ENCODE measurements around the gene CGREF1. TPM values are rescaled to one million over a fixed set of nuclear protein-coding genes. Genes with fewer than 3 reads are reported as not detected.
"Not testable (repeated sequence)": the region's sequence is repeated elsewhere in the genome, so short reads cannot be mapped to it uniquely, and the experiment has no call there.

The CGREF1 gene
- total RNA-seq, 1 experiment from 2014 or later: 0.37 TPM

GRCh38 chr2:27110603-27111352 is 8.2 kb downstream of the CGREF1 start:
- H3K79me2 ChIP-seq (ENCODE audit: low read depth); H3K27ac ChIP-seq; H3K9me2 ChIP-seq (ENCODE audit: insufficient read depth); H3F3A ChIP-seq (ENCODE audit: insufficient read depth, low read depth); H3K36me3 ChIP-seq (ENCODE audit: low read depth); H3K4me2 ChIP-seq; H2AFZ ChIP-seq; H3K9me3 ChIP-seq (ENCODE audit: insufficient read depth, low read depth); CTCF ChIA-PET; H3K4me3 ChIP-seq; BruUV-seq (replicated peaks); H3K4me1 ChIP-seq (replicated peaks; ENCODE audit: insufficient read depth); H4K20me1 ChIP-seq (ENCODE audit: insufficient read depth); H3K27me3 ChIP-seq (ENCODE audit: insufficient read depth, low read depth); intact Hi-C loops (cut with micrococcal nuclease; ENCODE audit: unreplicated experiment); DNase-seq: not testable (repeated sequence)
- POLR2A ChIA-PET (ENCODE audit: unreplicated experiment): interaction anchor here (0.7 kb wide), 1 partner anchor 14 kb away, joined by 3 read pairs; no protein-coding TSS in a partner anchor

DNA sequence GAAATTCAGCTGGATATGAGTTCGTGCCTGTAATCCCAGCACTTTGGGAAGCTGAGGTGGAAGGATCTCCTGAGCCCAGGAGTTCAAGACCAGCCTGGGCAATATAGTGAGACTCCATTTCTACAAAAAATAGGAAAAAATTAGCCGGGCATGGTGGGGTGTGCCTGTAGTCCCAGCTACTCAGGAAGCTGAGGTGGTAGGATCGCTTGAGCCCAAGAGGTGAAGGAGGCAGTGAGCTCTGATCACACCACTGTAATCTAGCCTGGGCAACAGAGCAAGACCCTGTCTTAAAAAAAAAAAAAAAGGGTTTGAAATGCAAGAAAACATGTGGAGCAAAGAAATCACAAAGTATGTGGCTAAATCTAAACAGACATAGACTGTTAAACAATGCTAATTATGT is 9.8 kb downstream of the CGREF1 start:
- Histone ChIP-seq H3K27me3 (ENCODE audit: insufficient read depth, low read depth) (no peaks in the 10 kb centered on the region), H4K20me1 (ENCODE audit: insufficient read depth) (no peaks in the 10 kb centered on the region), H2AFZ (no peak overlapping the region), H3K4me3 (no peak overlapping the region), H3K36me3 (ENCODE audit: low read depth) (no peaks in the 10 kb centered on the region), H3K9me3 (ENCODE audit: insufficient read depth, low read depth) (no peaks in the 10 kb centered on the region), H3F3A (ENCODE audit: insufficient read depth, low read depth) (no peaks in the 10 kb centered on the region), H3K4me1 (replicated peaks; ENCODE audit: insufficient read depth) (no peaks in the 10 kb centered on the region), H3K9me2 (ENCODE audit: insufficient read depth) (no peaks in the 10 kb centered on the region), H3K4me2 (no peak overlapping the region), H3K79me2 (ENCODE audit: low read depth) (no peaks in the 10 kb centered on the region), H3K27ac (no peak overlapping the region)
- no peak for TF ChIP-seq EZH2 (IDR thresholded peaks at IDR 0.05; ENCODE audit: low read depth)
- TF ChIP-seq, protein P1, sequence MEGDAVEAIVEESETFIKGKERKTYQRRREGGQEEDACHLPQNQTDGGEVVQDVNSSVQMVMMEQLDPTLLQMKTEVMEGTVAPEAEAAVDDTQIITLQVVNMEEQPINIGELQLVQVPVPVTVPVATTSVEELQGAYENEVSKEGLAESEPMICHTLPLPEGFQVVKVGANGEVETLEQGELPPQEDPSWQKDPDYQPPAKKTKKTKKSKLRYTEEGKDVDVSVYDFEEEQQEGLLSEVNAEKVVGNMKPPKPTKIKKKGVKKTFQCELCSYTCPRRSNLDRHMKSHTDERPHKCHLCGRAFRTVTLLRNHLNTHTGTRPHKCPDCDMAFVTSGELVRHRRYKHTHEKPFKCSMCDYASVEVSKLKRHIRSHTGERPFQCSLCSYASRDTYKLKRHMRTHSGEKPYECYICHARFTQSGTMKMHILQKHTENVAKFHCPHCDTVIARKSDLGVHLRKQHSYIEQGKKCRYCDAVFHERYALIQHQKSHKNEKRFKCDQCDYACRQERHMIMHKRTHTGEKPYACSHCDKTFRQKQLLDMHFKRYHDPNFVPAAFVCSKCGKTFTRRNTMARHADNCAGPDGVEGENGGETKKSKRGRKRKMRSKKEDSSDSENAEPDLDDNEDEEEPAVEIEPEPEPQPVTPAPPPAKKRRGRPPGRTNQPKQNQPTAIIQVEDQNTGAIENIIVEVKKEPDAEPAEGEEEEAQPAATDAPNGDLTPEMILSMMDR (conservative IDR thresholded peaks at IDR 0.05): no peak
- BruUV-seq (replicated peaks): no TSS peak
- ChIA-PET CTCF (no interaction called here), POLR2A (ENCODE audit: unreplicated experiment) (no interaction called here)
- intact Hi-C loops (cut with micrococcal nuclease; ENCODE audit: unreplicated experiment): no loop called here
- DNase-seq: no peak

- intact Hi-C loops (cut with micrococcal nuclease; ENCODE audit: unreplicated experiment): no loop called here
- POLR2A ChIA-PET (ENCODE audit: unreplicated experiment): interaction anchor here (0.5 kb wide), 1 partner anchor 61 kb away, joined by 29 read pairs; no protein-coding TSS in a partner anchor
- CTCF ChIA-PET: no interaction called here
Observed at GRCh38 chr2:27108221-27108620, 10.7 kb downstream of the CGREF1 start.

More at GRCh38 chr2:27108221-27108620, 10.7 kb downstream of the CGREF1 start:
- Histone ChIP-seq H3K79me2 (ENCODE audit: low read depth) (no peaks in the 10 kb centered on the region), H3F3A (ENCODE audit: insufficient read depth, low read depth) (no peaks in the 10 kb centered on the region), H4K20me1 (ENCODE audit: insufficient read depth) (no peaks in the 10 kb centered on the region), H3K4me3 (no peak overlapping the region), H3K36me3 (ENCODE audit: low read depth) (no peaks in the 10 kb centered on the region), H3K4me1 (replicated peaks; ENCODE audit: insufficient read depth) (no peaks in the 10 kb centered on the region), H3K4me2 (no peak overlapping the region), H2AFZ (no peak overlapping the region), H3K27me3 (ENCODE audit: insufficient read depth, low read depth) (no peaks in the 10 kb centered on the region), H3K9me3 (ENCODE audit: insufficient read depth, low read depth) (no peaks in the 10 kb centered on the region), H3K27ac (no peak overlapping the region), H3K9me2 (ENCODE audit: insufficient read depth) (no peaks in the 10 kb centered on the region)
- TF ChIP-seq, protein P1 (conservative IDR thresholded peaks at IDR 0.05): no peak
- no peak for DNase-seq
- no TSS peak for BruUV-seq (replicated peaks)

Data from PC-9 (cell line).